Fibroblast of lung (primary cell): ENCODE data around the gene ARL5B.

Experiments used
- CTCF ChIP-seq, 2 donors: IDR thresholded peaks in 1 of 2; conservative IDR thresholded peaks in 1 of 2; 1 replicate in 1 of 2; 2 replicates in 1 of 2; pipeline ENCODE4 v1.5.1; 2011 to 2012; ENCODE audit warnings: low read length in 2 of 2, control low read depth in 1 of 2, inconsistent platforms in 1 of 2, low read depth in 1 of 2, mild to moderate bottlenecking in 1 of 2
- EZH2 ChIP-seq: IDR thresholded peaks from 2 replicates; pipeline ENCODE4 v1.5.1; 2012; ENCODE audit warnings: low read length, control low read depth, mild to moderate bottlenecking; ENCODE audit errors: missing control alignments

DNA sequence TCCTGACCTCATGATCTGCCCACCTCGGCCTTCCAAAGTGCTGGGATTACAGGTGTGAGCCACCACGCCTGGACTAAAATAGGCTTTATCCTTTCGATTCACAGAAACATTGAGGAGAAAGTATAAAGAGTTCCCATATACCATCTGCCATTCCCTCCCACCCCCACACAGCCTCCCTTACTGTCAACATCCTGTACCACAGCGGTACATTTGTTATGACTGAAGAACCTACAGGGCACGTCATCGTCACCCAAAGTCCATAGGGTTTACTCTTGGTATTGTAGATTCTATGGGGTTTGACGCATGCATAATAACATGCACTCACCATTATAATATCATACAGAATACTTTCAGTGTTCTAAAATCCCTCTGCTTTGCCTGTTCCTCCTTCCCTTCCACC lies 28.0 kb downstream of the ARL5B start:
- TF ChIP-seq EZH2 (no peak), CTCF (conservative IDR thresholded peaks at IDR 0.05 in 1 of 2, IDR thresholded peaks at IDR 0.05 in 1 of 2; ENCODE audit: low read depth in 1 of 2, low read length in 2 of 2) (no peak)
